Hippocampal formation (tissue), 2 donors: ENCODE data around the gene ATP11A.
"Not testable (repeated sequence)": the region's sequence is repeated elsewhere in the genome, so short reads cannot be mapped to it uniquely, and the experiment has no call there.

Experiments used
- DNase-seq, 2 donors: peaks; one replicate each; lab custom pipeline; 2025; lab: John Stamatoyannopoulos, UW

The ATP11A gene

DNA sequence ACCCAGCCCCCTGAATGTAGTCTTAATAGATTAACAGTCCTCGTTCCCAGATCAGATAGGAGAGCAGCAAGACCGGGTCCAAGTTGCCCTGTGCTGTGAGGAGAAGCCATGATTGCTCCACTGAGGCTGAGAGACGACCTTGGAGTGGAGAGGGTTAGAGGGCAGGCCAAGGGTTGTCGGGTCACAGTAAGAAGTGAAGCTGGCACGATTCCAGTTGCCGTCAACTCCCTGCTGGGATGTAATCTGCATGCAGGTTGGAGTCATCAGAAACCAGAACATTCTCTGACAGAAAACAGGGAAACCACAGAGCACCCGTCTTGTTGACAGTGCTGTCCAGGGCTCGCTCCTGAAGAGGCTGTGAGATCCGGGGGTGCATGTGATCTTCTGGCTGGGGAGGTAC is 19.0 kb upstream of the ATP11A start:
- DNase-seq, result no peak

DNA sequence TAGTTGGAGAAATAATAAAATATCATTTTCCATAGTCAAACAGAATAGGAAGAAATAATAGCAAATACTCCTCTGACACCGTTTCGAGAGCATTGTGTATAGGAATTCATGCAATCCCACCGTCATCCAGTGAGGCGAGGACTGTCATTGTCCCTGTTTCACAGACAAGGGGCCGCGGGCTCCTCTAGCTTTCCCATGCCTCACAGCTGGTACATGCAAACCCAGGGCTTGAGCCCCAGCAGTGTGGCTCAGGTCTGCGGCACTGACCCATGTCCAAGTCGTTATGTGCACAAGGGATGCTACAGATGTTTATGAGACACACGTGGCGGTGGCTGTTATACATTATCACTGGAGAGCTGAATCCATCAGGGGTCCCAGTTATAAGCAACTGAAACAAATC is 18.5 kb upstream of the ATP11A start:
- DNase-seq, result no peak

DNA sequence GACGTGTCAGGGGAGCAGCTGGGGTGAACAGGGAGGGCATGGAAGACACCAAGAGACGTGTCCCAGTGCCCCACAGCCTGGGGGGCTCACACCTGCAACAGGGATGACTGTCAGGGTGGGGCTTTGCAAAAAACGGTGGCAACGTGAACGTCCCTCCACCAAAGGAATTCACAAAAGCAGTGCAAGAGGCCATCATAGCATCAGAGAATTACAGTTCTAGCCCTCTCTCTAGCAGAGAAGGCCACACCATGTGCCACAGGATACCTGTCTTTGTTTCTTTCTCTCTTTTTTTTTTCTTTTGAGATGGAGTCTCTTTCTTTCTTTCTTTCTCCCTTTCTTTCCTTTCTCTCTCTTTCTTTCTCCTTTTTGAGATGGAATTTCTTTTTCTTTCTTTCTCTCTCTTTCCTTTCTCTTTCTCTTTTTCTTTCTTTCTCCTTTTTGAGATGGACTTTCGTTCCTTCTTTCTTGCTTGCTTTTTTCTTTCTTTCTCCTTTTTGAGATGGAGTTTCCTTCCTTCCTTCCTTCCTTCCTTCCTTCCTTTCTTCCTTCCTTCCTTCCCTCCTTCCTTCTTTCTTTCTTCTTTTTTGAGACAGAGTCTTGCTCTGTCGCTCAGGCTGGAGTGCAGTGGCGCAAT is 17.1 kb upstream of the ATP11A start:
- DNase-seq, result no peak

GRCh38 chr13:112674412-112675365 is 15.1 kb upstream of the ATP11A start:
- DNase-seq, result no peak

DNA sequence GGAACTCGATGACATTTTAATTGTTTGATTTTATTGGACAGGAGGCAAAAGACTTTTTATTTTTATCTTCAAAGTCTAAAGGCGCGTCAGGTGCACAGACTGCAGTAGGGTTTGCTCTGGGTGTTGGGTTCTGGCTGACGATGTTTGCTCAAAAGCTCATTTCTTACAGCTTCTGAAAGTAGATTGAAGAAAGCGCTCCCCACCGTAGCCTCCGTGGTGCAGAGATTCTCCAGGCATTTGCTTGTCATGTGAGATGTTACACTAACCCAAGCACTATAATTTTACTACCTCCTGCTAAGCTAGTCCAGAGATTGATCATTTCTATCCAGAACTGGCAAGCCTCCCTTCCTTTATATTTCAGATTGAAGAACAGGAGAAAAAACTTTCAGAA is 14.5 kb upstream of the ATP11A start:
- no peak for DNase-seq

DNA sequence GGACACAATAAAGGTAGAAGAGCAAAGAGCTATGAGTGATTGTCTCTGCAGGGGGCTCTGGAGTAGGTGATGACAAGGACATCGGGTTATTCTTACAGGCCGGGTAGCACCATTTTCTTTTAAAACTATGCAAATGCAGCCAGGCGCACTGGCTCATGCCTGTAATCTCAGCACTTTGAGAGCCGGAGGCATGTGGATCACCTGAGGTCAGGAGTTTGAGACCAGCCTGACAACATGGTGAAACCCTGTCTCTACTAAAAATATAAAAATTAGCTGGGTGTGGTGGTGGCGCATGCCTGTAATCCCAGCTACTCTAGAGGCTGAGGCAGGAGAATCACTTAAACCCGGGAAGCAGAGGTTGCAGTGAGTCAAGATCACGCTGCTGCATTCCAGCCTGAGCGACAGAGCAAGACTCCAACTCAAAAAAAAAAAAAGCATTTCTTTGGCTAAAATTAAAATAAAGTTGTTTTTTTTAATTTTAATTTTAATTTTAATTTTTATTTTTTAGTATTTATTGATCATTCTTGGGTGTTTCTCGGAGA is 12.3 kb upstream of the ATP11A start:
- DNase-seq, result not testable (repeated sequence)

DNA sequence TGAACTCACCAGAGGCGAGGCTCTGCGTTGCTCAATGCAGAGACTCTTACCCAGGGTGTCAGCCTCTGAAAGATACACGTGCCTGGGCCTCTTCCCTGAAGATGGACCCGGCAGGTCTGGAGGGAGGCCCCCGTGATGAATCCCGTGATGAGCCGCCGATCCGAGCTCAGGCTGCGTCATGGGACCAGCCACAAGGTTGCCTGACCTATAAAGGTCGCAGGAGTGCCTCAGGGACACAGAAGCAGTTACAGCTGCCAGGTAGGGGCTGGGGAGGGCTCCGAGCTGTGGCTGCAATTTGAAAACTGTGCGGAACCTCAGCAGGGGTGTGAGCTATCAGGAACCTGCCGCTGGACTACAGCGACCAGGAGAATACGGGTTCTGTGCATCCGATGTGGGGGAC is 10.5 kb upstream of the ATP11A start:
- DNase-seq, result no peak

GRCh38 chr13:112679932-112680677 is 9.7 kb upstream of the ATP11A start:
- no peak for DNase-seq

- DNase-seq, result no peak
Observed at GRCh38 chr13:112680741-112681360, 9.0 kb upstream of the ATP11A start.

DNA sequence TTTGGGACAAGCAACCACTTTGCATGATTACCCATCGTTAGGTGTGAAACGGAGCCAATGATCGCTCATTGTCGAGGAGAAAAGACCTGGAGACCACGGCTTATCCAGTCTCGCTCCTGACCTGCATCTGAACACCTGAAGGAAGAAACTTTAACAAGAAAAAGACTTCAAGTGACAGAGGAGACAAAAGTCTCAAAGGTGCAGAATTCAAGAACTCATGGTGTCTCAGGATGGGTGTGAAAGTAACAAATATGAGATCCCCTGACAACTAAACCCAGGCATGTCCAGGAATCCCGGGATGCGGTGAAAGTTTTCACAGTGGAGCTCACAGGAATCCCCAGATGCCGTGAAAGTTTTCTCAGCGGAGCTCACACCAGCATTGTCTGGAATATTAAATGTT is 6.3 kb upstream of the ATP11A start:
- DNase-seq, result no peak

DNA sequence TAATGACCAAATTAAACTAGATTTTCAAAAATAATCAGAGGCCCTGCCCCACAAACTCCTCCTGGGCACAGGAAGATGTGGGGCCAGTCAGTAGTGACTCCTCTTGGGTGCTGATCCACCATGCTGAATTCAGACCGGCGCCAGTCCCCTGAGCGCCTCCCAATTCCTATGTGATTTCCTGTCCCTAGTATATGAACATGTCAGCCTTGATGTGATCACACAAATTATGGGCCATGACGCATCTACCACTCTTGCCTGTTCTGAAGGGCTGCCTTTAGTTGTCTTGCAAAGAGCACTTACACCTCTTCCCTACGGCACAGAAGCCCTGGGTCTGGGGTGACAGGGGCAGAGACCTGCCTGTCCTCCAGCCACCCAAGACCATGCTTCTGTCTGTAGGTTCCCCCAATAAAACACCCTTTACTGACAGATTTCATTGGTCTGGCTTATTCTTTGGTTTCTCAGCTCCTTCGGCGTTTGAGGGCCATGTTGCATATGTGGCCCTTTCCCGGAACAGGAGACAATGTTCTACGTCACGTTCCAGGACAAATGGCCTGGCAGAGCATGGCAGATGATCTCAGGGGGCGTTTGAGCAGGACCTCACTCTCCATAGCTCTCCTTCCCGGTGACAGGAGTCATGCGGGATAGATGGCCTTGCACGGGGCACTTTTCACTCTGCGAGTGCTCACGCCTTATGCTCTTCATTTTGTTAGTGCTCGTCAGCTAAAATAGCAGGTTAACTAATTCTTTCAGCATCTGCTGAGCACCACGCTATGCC is 5.6 kb upstream of the ATP11A start:
- no peak for DNase-seq

DNA sequence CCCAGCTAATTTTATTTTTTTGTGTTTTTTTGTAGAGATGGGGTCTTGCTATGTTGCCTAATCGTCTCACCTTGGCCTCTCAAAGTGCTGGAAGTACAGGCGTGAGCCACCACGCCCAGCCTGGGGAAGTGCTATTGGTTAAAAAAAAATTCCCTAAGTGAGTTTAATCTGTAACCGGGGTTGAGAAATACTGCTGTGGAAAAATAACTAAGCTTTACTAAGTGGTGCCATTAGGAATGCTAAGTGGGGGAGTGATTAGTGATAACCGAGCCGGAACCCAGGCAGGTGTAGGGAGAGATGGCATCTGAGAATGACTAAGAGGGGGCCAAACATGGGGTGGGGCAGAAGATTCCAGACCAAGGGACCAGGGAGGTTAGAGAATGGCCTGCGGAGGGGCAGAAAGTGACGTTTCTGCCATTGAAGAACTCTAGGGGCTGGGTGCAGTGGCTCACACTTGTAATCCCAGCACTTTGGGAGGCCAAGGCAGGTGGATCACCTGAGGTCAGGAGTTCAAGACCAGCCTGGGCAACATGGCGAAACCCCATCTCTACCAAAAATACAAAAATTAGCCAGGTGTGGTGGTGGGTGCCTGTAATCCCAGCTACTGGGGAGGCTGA is 4.5 kb upstream of the ATP11A start:
- not testable (repeated sequence) for DNase-seq

DNA sequence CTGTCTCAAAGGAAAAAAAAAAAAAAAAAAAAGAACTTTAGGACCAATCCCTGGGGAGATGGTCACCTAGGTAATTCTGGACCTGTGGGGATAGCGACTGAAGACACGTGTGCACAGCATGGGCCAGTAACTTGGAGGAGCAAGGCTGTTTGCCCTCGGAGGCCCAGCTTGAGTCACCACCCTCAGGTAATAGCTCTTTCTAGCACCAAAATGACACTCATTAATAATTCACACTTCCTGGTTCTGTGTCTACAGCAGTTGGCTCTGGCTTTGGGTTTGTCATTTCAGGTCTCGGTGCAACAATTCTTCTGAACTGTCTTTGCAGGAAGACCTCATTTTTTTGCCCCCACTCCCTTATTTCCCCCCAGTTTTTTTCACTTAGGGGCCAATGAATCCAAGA is 3.9 kb upstream of the ATP11A start:
- DNase-seq, result no peak

- no peak for DNase-seq
Observed at GRCh38 chr13:112686364-112686763, 3.5 kb upstream of the ATP11A start.

DNA sequence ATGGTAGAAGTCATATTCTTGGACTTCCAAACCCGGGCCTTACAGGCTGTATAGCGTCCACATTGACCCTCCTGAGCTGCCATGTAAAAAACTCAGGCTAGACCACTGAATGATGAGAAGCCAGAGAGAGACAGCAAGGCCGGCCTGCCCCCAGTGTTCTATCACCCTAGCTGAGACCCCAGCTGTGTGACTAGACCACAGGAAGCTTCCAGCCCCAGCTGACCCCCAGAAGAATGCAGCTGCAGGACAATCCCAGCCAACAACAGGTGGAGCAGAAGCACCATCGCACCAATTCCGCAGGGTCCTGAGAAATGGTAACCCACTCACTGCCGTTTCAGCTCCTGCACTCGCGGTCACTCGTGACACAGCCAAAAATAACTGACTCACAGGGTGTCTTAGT is 2.9 kb upstream of the ATP11A start:
- DNase-seq, result no peak

DNA sequence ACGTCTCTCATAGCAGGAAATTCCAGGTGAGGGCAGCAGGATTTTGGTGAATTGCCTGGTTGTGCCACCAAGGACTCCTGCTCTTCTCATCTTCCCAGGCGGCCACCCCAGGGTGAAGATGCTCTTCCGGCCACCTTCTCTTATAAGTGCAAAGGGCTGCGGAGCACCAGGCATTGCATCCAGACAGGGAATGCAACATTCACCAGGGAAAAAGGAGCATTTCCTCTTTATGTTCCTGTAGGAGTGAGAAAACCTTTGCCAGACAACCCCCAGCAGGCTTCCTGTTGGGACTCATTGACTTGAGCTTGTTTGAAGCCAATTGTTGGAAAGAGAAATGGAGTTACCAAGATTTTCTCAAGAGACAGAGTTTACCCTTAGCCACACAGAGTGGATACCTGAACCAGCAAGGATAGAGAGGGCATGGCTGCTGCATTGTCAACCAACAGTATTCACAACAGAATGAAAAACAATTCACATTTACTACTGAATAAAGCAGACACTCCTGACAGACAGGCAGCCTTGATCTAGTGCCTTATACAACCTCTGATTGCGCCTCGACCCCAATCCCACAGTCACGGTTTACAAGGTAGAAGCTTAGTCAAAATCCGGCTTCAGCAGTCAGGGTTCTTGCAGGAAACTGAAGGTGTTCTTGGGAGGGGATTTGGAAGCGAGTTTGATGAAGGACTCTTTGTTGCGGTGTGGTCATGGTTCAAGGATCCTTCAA is 1.8 kb upstream of the ATP11A start:
- no peak for DNase-seq

DNA sequence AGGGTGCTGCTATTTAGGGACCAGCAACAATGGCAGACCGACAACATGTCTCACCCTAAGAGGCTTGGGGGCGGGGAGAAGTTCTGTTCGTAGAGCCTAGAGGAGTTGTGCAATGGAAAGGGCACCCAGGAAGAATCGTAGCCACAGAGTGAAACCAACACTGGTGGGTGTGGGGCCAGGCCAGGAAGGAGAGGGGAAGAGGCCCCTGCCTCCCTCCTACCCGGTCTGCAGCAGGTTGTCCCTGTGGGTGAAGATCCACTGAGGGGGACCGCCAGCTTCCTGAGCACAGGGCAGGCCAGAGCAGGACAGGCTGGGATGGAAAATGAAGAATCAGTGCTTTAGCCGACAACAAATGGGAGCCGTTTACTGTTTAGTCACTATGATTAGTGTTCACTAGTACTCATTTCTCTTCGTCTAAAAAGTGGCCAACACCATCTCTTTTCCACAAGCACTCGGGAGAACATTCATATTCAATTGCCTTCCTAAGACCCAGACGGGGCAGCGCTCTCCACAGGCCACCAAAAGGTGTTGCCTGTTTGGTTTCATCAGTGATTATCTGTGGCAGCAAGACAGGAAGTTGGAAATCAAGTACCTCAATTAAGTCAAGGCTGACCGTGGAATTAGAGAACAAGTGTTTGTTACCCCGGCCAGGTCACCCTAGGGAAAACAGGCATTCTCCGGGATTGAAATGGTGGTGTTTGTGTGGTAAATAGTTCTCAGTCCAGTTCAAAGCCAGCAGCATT is 1.1 kb upstream of the ATP11A start:
- peak in 1 of 2 donors; percentile 26 for DNase-seq

DNA sequence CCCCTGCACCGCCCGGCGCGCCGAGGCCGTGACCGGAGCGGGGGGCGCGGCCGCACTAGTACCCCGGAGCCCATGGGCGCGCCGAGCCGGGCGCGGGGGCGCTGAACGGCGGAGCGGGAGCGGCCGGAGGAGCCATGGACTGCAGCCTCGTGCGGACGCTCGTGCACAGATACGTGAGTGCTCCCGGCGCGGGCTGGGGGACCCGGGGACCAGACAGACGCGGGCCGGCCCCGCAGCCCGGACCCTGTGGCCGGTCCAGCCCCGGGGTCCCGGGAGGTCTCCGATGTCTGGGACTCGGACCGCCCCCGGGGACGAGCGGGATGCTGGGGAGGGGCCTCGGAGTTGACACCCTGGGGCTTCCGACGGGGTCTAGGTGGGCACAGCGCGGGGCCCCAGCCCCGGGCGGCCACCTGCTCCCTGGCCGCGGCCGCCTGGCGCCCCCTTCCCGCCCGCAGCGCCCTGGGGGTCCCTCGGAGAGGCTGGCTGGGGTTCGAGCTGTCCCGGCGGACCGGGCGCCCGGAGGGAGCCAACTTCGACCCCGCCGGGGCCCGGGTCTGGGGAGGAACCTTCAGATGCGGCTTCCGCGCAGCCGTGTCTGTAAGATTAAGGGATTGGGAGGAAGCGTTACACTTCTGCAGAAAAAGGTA is 568 bp downstream of the ATP11A start:
- peak in 1 of 2 donors; percentile 53 for DNase-seq

DNA sequence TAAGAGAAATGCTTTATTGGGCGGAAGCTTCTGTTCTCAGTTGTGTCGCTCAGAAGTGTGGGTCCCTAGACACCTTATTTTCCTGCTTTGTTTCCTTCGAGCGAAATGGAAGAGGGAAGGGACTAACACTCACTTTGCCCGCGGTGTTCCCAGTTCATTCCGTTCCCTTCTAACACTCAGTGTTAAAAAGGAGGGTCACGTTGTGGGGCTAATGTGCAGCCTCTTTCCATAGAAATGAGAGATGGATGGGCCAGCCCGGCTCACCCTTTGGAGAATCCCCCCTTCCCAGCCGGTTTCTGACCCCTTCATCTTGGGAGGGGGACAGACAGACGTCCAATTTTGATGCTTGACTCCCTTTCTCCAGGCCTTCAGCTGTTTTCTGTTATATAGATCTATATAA is 2.3 kb downstream of the ATP11A start:
- no peak for DNase-seq
